SHP77 treated with DMSO at 0.1 percent for 48 hours (cell line): ENCODE results near the gene AMZ1.
"Not testable (repeated sequence)": the region's sequence is repeated elsewhere in the genome, so short reads cannot be mapped to it uniquely, and the experiment has no call there.

Source experiments
- DNase-seq: peaks from one replicate; lab custom pipeline; 2025; lab: John Stamatoyannopoulos, UW

The AMZ1 gene

DNA sequence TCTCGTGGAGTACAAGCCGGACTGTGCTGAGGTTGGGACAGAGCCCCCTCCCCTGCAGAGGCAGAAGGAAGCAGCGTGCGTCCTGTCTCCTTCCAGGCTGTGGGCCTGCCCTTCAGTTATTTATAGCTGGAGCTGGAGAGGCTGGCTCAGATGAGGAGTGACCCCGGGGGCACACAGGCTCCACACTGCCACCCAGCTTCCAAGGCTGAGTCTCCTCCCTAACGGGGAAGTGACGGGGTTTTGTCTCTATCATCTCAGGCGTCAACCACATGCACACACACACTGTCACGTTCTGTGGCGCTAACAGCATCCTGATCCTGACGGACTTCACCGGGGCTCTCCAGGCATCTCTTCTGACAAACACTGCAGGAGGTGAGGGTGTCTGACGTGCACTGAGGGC lies 25.4 kb downstream of the AMZ1 start:
- no peak for DNase-seq

- DNase-seq: no peak
These were observed 26.0 kb downstream of the AMZ1 start for GRCh38 chr7:2713978-2714377.

- no peak for DNase-seq
These were observed 26.6 kb downstream of the AMZ1 start for GRCh38 chr7:2714636-2715035.

GRCh38 chr7:2715341-2716231 lies 27.6 kb downstream of the AMZ1 start:
- DNase-seq: no peak

- no peak for DNase-seq
These were observed 28.5 kb downstream of the AMZ1 start for GRCh38 chr7:2716488-2716887.

DNA sequence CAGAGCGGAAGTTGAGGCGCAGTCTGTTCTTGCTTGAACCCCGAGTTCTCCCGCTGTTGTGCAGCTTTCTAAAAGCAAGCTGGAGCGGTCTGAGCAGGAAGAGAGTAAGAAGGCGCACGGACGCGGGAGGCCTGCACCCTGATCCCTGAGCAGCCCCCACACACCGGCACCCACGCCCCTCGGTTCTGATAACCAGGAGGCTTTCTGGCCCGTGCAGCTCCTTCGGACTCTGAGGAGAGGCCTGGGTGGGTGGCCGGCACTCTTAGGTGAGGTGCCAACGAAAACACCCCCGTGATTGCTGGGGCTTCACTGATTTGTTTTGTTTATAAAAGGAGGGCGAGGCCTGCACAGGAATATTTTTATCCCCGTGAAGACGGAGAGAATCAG lies 28.9 kb downstream of the AMZ1 start:
- no peak for DNase-seq

GRCh38 chr7:2717293-2718261 lies 29.6 kb downstream of the AMZ1 start:
- DNase-seq: peak; percentile 49

DNA sequence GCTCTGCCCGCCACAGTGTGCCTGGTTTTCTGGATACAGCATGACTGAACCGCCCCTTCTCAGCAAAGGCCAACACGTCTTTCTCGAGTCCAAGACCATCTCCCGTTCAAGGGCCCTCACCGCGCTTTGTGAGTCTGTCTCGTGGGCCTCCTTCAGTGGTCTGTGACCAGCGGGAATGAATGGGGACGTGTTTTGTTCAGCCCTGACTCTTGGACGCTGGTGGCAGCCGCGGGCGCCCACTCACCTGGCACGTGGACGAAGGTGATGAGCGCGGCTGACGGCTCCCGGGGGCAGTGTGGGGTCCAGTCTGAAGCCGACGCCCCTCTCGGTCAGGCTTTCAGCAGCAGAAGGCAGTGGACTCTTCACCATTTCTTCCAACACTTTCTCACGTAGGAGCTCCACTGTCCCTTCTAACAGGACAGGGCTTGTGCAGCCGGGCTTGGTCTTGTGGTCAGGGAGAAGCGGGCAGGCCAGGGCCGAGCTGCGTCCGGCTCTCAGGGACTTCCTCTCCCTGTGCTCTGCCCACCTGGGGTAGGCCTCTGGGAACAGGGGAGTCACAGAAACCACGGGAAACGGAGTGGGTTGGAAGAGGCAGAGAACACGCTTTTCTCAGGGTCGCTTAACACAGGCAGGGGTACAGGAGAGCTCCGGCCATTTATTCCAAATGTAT lies 30.4 kb downstream of the AMZ1 start:
- DNase-seq: no peak

- DNase-seq: peak; percentile 41
These were observed 31.0 kb downstream of the AMZ1 start for GRCh38 chr7:2719007-2719406.

GRCh38 chr7:2720024-2720423 lies 32.0 kb downstream of the AMZ1 start:
- DNase-seq: no peak

DNA sequence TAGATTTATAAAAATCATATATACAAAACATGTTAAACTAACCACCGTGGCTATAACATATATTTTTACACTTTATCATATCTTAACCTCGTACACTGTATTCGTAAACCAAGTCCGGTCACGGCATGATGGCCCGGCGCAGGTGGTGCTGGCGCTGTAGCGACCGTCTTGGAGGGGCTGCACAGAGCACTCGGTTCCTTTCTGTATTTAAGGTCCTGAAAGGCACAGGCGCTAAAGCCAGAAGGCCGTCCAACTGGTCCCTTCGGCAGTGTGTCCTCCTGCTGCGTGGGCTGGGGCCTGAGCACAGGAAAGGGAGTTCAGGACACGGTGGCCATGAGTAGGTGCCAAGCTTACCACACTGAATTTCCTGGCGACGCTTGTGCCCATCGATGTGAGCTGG lies 33.8 kb downstream of the AMZ1 start:
- DNase-seq: no peak

GRCh38 chr7:2722591-2722990 lies 34.6 kb downstream of the AMZ1 start:
- no peak for DNase-seq

- no peak for DNase-seq
These were observed 35.3 kb downstream of the AMZ1 start for GRCh38 chr7:2723138-2723850.

DNA sequence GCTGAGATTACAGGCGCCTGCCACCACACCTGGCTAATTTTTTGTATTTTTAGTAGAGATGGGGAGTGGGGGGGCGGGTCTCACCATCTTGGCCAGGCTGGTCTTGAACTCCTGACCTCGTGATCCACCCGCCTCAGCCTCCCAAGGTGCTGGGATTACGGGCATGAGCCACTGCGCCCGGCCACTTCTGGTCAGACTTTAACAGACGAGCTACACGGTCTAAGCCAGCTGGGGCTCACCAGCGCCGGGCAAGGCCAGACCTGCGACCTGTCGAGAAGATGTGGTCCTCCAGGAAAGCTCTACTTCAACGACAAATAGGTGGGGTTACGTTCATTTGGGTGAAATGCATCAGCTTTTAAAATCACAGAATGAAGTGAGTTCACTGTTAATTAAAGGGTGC lies 36.0 kb downstream of the AMZ1 start:
- DNase-seq: not testable (repeated sequence)

GRCh38 chr7:2724453-2725177 lies 36.6 kb downstream of the AMZ1 start:
- no peak for DNase-seq

DNA sequence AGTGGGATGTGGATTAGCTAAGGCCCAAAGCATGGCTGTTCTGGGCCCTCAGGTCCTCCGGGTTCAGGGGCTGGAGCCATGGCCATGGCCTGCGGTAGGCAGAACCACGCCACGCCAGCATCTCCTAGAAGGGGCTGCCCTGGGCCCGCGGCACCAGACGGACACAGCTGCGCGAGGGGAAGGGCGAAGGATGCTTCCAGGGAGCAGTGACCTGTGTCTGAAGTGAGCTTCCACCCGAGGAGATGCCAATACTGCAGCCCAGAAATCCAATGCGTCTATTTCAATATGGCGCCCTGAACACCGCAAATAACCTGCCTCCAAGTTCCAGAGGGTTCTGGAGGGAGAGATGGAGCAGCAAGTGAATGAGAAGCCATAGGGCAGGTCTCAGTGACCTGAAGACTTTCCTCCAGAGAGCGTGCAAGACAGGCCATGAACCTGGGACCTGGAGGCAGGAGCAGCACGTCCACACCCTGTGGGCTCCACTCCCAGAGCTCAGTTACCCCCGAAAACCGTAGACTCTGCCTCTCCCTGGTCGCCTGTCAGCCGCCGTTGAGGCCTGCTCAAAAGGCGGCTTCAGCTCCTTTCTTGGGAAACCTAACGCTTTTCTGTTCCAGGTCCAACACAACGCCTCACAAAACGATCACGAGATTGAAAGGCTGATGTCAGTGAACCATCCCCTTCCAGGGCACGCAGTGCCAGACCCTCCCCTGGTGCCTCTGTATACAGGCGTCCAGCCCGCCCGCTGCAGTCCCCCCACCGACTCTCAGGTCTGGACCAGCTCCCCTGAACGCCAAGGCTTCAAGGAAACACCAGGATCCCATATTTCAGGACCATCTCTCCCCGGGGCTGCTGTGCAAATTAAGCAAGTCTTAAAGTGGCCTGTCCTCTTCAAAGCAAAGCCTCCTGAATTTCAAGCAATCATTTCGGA lies 37.4 kb downstream of the AMZ1 start:
- no peak for DNase-seq

DNA sequence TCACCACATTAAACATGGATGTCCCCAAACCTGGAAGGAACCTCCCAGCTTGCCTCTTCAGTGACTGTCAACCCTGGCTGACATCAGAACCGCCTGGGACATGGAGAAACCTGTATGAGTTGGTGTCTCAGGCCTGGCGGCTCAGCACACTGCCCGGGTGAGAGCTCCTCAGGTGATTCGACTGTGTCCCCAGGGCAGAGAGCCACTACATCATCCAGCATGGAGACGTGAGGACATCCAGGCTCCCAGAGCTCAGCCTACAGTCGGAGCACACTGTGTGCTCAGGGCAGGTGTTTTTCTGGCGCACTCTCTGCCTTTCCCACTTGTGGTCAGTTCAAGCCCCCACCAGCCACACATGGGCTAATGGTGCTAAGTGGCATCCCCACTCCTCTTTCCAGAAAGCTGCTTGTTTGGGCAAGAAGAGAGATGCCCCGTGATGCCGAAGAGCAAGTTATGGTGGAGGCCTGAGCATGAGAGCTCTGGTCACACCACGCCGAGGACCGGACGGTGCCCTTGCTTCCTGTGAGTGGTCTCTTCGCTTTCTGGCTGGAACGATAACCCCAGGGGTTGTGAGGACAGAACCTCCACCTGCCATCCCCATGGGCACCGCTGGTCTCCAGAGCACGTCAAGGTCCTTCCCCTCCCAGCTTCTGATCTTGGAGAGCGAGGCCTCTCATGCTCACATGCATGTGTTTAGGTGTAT lies 38.5 kb downstream of the AMZ1 start:
- DNase-seq: no peak

- DNase-seq: not testable (repeated sequence)
These were observed 39.2 kb downstream of the AMZ1 start for GRCh38 chr7:2727206-2727605.

DNA sequence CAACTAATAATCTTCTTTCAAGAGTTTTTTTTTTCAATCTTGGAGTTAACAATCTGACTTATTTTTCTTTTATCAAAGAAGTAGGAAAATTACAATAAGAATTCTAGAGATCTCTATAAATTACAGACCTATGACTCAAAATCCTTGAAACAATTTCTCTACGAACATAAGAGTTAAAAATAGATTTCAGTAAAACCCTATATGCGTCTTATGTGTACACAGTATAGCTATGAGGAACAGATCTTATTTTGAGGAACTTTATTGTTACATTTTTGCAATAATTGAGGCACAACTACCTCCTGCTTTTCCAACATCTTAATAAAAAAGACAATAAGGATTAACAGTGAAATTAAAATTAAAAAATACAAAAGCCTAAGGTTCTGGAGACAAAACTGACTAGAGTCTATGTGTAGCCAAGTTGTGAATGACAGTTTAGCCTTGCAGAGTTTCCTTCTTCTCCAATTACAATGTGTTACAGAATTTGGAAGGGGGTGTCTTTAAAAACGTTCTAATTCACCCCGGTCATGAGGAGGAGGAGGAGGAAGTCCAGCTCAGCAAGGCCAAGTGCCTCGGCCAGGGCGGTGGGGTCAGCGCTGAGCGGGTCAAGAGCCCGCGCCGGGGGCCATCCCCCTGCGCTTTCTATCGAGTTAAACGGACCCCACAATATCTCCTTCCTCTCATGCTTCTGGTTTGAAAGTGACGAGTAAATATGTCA lies 40.5 kb downstream of the AMZ1 start:
- no peak for DNase-seq
